Uterus (tissue), 4 donors: ENCODE measurements around the gene ATG16L1. TPM values are rescaled to one million over a fixed set of nuclear protein-coding genes. Genes with fewer than 3 reads are reported as not detected.

Source experiments
- DNase-seq, 2 donors: peaks; one replicate each; pipeline ENCODE4 v3.0.0-alpha.2; 2019 to 2020
- H3K27ac ChIP-seq, 2 donors: fragments of 200-600 bp; sonication (generic); 1 replicate in 1 of 2; 2 replicates in 1 of 2; pipeline ENCODE4 v1.5.1; 2016 to 2018
- H3K27me3 ChIP-seq, 2 donors: fragments of 200-600 bp; sonication (generic); one replicate each; pipeline ENCODE4 v1.5.1; 2018 to 2019; ENCODE audit warnings: control low read depth in 1 of 2
- H3K36me3 ChIP-seq, 2 donors: fragments of 200-600 bp; sonication (generic); one replicate each; pipeline ENCODE4 v1.5.1; 2019; ENCODE audit warnings: control low read depth in 1 of 2
- H3K4me1 ChIP-seq, 2 donors: fragments of 200-600 bp; sonication (generic); one replicate each; pipeline ENCODE4 v1.5.1; 2018 to 2019; ENCODE audit warnings: control low read depth in 1 of 2
- H3K4me3 ChIP-seq, 2 donors: fragments of 200-600 bp; sonication (generic); 1 replicate in 1 of 2; 2 replicates in 1 of 2; pipeline ENCODE4 v1.5.1; 2018 to 2019; ENCODE audit warnings: mild to moderate bottlenecking in 1 of 2
- H3K9me3 ChIP-seq, 2 donors: fragments of 200-600 bp; sonication (generic); one replicate each; pipeline ENCODE4 v1.5.1; 2019; ENCODE audit warnings: control low read depth in 1 of 2
- CTCF ChIP-seq, 4 experiments: fragments of 200-600 bp in 2 of 4; fragments of 450-650 bp in 2 of 4; sonication (generic) in 2 of 4; IDR thresholded peaks; one replicate each; pipeline ENCODE4 v1.5.1; 2016 to 2019; ENCODE audit warnings: antibody characterized with exemption in 4 of 4, mild to moderate bottlenecking in 2 of 4, moderate library complexity in 1 of 4
- POLR2A ChIP-seq, 2 donors: fragments of 450-650 bp; IDR thresholded peaks; one replicate each; pipeline ENCODE4 v1.6.1; 2016; ENCODE audit warnings: antibody characterized with exemption in 2 of 2, mild to moderate bottlenecking in 1 of 2, moderate library complexity in 1 of 2
- intact Hi-C: fragments of 100-400 bp; cut with DNase I; formaldehyde crosslinking; loops from one replicate; pipeline ENCODE4 v1.15.1; 2023; ENCODE audit warnings: low total_unique reads
- total RNA-seq, 4 donors: library from RNA; depleted of rRNA in 3 of 4; stranded (reverse); fragments of >200 nt in 3 of 4; gene quantifications; one replicate each; pipeline versions ENCODE4 v1.1.0 to v1.2.4, GENCODE V29; 2014 to 2023
- donor health status: DM: yes; HTN: yes; CAD: no.

The ATG16L1 gene
- total RNA-seq, 4 donors from 2014 or later = 26.2 to 42.9 (median 31.9) TPM

DNA sequence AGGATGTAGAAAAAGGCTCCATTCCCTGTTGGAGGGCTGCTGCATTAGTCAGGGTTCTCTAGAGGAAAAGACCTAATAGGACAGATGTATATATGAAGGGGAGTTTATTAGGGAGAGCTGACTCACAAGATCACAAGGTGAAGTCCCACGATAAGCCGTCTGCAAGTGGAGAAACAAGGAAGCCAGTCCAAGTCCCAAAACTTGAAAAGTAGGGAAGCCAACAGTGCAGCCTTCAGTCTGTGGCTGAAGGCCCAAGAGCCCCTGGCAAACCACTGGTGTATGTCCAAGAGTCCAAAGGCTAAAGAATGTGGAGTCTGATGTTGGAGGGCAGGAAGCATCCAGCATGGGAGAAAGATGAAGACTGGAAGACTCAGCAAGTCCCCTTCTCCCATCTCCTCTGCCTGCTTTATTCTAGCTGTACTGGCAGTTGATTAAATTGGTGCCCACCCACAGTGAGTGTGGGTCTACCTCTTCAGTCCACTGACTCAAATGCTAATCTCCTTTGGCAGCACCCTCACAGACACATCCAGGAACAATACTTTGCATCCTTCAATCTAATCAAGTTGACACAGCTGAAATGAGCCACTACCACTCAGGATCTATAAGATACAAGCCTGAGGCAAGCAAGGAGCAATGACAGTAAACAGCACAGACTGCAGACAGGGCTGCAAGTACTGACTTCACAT lies 30.0 kb upstream of the ATG16L1 start:
- TF ChIP-seq POLR2A (IDR thresholded peaks at IDR 0.05) (no peak), CTCF (IDR thresholded peaks at IDR 0.05) (no peak)
- H3K4me1 ChIP-seq = no peaks in the 10 kb centered on the region
- intact Hi-C loops = no loop called here
- no peaks in the 10 kb centered on the region for H3K9me3 ChIP-seq
- H3K36me3 ChIP-seq = no peaks in the 10 kb centered on the region
- no peaks in the 10 kb centered on the region for H3K27me3 ChIP-seq
- H3K4me3 ChIP-seq = no peak overlapping the region
- H3K27ac ChIP-seq = no peak overlapping the region
- no peak for DNase-seq

GRCh38 chr2:233223059-233223894 lies 28.2 kb upstream of the ATG16L1 start:
- H3K9me3 ChIP-seq = no peaks in the 10 kb centered on the region
- no peak for DNase-seq
- H3K4me1 ChIP-seq = no peaks in the 10 kb centered on the region
- intact Hi-C loops = no loop called here
- no peak for TF ChIP-seq CTCF (IDR thresholded peaks at IDR 0.05)
- no peak for TF ChIP-seq POLR2A (IDR thresholded peaks at IDR 0.05)
- H3K4me3 ChIP-seq = no peak overlapping the region
- no peaks in the 10 kb centered on the region for H3K27me3 ChIP-seq
- H3K36me3 ChIP-seq = no peaks in the 10 kb centered on the region
- no peak overlapping the region for H3K27ac ChIP-seq

DNA sequence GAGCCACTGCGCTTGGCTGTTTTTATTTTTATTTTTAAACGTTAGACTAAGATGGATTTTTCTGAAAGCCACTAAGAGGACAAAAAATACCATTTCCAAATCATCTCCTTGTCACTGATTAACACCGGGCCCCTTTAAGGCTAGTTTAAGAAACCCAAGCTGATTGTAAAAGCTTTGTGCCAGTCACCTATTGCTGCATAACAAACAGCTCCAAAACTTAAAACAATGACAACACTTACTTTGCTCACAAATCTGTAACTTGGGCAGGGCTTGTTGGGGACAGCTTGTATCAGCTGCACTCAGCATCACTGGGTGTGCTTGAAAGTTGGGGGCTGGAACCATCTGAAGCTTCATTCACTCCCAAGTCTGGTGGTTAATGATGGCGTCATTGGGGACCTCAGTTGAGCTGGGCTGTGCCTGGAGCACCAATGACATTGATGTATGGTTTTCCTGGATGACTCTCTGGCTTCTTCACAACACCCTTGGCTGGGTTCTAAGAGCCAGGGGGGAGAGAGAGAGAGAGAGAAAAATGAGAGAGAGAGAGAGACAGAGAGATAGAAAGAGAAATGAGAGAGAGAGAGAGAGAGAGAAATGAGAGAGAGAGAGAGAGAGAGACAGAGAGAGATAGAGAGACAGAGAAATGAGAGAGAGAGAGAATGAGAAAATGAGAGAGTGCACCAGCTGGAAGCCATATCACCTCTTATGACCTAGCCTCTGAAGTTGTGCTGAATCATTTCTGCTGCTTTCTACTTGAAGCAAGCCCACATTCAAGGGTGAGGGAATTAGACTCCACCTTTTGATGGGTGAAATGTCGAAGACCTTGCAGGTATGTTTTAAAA lies 26.0 kb upstream of the ATG16L1 start:
- no peaks in the 10 kb centered on the region for H3K36me3 ChIP-seq
- H3K4me3 ChIP-seq = no peak overlapping the region
- no peak for TF ChIP-seq POLR2A (IDR thresholded peaks at IDR 0.05)
- no peak for TF ChIP-seq CTCF (IDR thresholded peaks at IDR 0.05)
- H3K27me3 ChIP-seq = no peaks in the 10 kb centered on the region
- no peaks in the 10 kb centered on the region for H3K9me3 ChIP-seq
- intact Hi-C loops = no loop called here
- H3K4me1 ChIP-seq = no peaks in the 10 kb centered on the region
- no peak overlapping the region for H3K27ac ChIP-seq
- DNase-seq = no peak

- Histone ChIP-seq H3K36me3 (no peaks in the 10 kb centered on the region), H3K9me3 (no peaks in the 10 kb centered on the region), H3K4me3 (no peak overlapping the region), H3K27me3 (no peaks in the 10 kb centered on the region), H3K27ac (no peak overlapping the region), H3K4me1 (no peaks in the 10 kb centered on the region)
- intact Hi-C loops = no loop called here
- DNase-seq = no peak
- no peak for TF ChIP-seq POLR2A (IDR thresholded peaks at IDR 0.05)
- TF ChIP-seq CTCF (IDR thresholded peaks at IDR 0.05) = no peak
Measured at GRCh38 chr2:233226511-233227031, 24.9 kb upstream of the ATG16L1 start.
